Naive B cell (primary cell): ENCODE data around the gene CEP112. TPM values are rescaled to one million over a fixed set of nuclear protein-coding genes. Genes with fewer than 3 reads are reported as not detected.
A peak's percentile ranks its signal among the peaks of the same experiment; 100 is the strongest.

ENCODE experiments used
- ATAC-seq, 2 donors: fragments of 150-1000 bp; cut with Tn5 transposase; 2 replicates each; pipeline ENCODE4 v1.10.0; 2021; ENCODE audit warnings: low read depth in 2 of 2, mild to moderate bottlenecking in 2 of 2, moderate library complexity in 2 of 2
- DNase-seq: peaks from one replicate; pipeline ENCODE4 v3.0.0; 2022
- H3K27ac Mint-ChIP-seq, 6 donors: one replicate each; pipeline ENCODE4 v1.8.0; 2020 to 2022; ENCODE audit warnings: mild to moderate bottlenecking in 6 of 6, mixed read lengths in 6 of 6, moderate library complexity in 5 of 6, inconsistent platforms in 2 of 6
- H3K27me3 Mint-ChIP-seq, 3 donors: one replicate each; pipeline ENCODE4 v1.8.0; 2021 to 2022; ENCODE audit warnings: mixed read lengths in 3 of 3, mild to moderate bottlenecking in 1 of 3
- H3K36me3 Mint-ChIP-seq, 2 donors: one replicate each; pipeline ENCODE4 v1.8.0; 2020 to 2022; ENCODE audit warnings: mixed read lengths in 2 of 2, inconsistent platforms in 1 of 2, mild to moderate bottlenecking in 1 of 2
- H3K4me1 Mint-ChIP-seq, 3 donors: one replicate each; pipeline ENCODE4 v1.8.0; 2020 to 2022; ENCODE audit warnings: mixed read lengths in 3 of 3, inconsistent platforms in 1 of 3, mild to moderate bottlenecking in 1 of 3, moderate library complexity in 1 of 3
- H3K4me3 Mint-ChIP-seq, 8 donors: one replicate each; pipeline ENCODE4 v1.8.0; 2020 to 2022; ENCODE audit warnings: mild to moderate bottlenecking in 8 of 8, mixed read lengths in 8 of 8, moderate library complexity in 8 of 8, inconsistent platforms in 2 of 8
- H3K9me3 Mint-ChIP-seq, 7 donors: one replicate each; pipeline ENCODE4 v1.8.0; 2020 to 2022; ENCODE audit warnings: mixed read lengths in 7 of 7, mild to moderate bottlenecking in 5 of 7, inconsistent platforms in 2 of 7, moderate library complexity in 1 of 7
- polyA plus RNA-seq, 6 donors: library from polyadenylated mRNA; unstranded; fragments of 300-500 nt; fragmentation: Illumina TruSeq; gene quantifications; one replicate each; pipeline ENCODE4 v1.2.3, GENCODE V29; 2021; ENCODE audit warnings: low read depth in 6 of 6

CEP112 gene
- polyA plus RNA-seq, 6 donors from 2014 or later, result 1.1 to 2.5 (median 1.6) TPM

GRCh38 chr17:65656390-65657250 lies 535.3 kb downstream of the CEP112 start:
- Mint-ChIP-seq H3K27ac (no peak overlapping the region), H3K36me3 (peaks cover 0 to 3% of the 10 kb centered on the region in 2 donors), H3K9me3 (peaks cover 0 to 9% (median 6%) of the 10 kb centered on the region in 7 donors), H3K4me1 (peaks cover 0 to 8% (median 0%) of the 10 kb centered on the region in 3 donors), H3K27me3 (peaks cover 0 to 20% (median 3%) of the 10 kb centered on the region in 3 donors), H3K4me3 (no peak overlapping the region)
- DNase-seq (no peak), ATAC-seq (no peak)

- Mint-ChIP-seq H3K9me3 (peaks cover 0 to 9% (median 6%) of the 10 kb centered on the region in 7 donors), H3K27ac (no peak overlapping the region), H3K27me3 (peaks cover 0 to 24% (median 5%) of the 10 kb centered on the region in 3 donors), H3K36me3 (peaks cover 0 to 8% of the 10 kb centered on the region in 2 donors), H3K4me1 (peaks cover 0 to 5% (median 0%) of the 10 kb centered on the region in 3 donors), H3K4me3 (no peak overlapping the region)
- ATAC-seq (no peak), DNase-seq (no peak)
Observed at GRCh38 chr17:65655706-65656105, 536.2 kb downstream of the CEP112 start.

- ATAC-seq (no peak), DNase-seq (no peak)
- Mint-ChIP-seq H3K9me3 (peaks cover 11 to 62% (median 24%) of the 10 kb centered on the region in 7 donors), H3K4me3 (no peak overlapping the region), H3K4me1 (peaks cover 0 to 7% (median 0%) of the 10 kb centered on the region in 3 donors), H3K27me3 (no peaks in the 10 kb centered on the region), H3K36me3 (peaks cover 0 to 7% of the 10 kb centered on the region in 2 donors), H3K27ac (no peak overlapping the region)
Observed at GRCh38 chr17:65644545-65644944, 547.4 kb downstream of the CEP112 start.

GRCh38 chr17:65638221-65638975 lies 553.5 kb downstream of the CEP112 start:
- Mint-ChIP-seq H3K27me3 (no peaks in the 10 kb centered on the region), H3K36me3 (no peaks in the 10 kb centered on the region), H3K27ac (no peak overlapping the region), H3K4me1 (peaks cover 0 to 7% (median 0%) of the 10 kb centered on the region in 3 donors), H3K9me3 (peaks cover 2 to 28% (median 5%) of the 10 kb centered on the region in 7 donors), H3K4me3 (no peak overlapping the region)
- DNase-seq, result no peak
- no peak for ATAC-seq

GRCh38 chr17:65637786-65638185 lies 554.1 kb downstream of the CEP112 start:
- peaks cover 0 to 4% (median 0%) of the 10 kb centered on the region in 3 donors for H3K4me1 Mint-ChIP-seq
- no peak for DNase-seq
- no peak for ATAC-seq
- no peak overlapping the region for H3K4me3 Mint-ChIP-seq
- H3K27ac Mint-ChIP-seq, result peak overlapping the region in 1 of 6 donors; percentile 58
- H3K9me3 Mint-ChIP-seq, result peaks cover 2 to 25% (median 4%) of the 10 kb centered on the region in 7 donors
- H3K36me3 Mint-ChIP-seq, result no peaks in the 10 kb centered on the region
- H3K27me3 Mint-ChIP-seq, result no peaks in the 10 kb centered on the region

GRCh38 chr17:65634533-65634932 lies 557.4 kb downstream of the CEP112 start:
- H3K27me3 Mint-ChIP-seq, result no peaks in the 10 kb centered on the region
- ATAC-seq, result no peak
- no peaks in the 10 kb centered on the region for H3K4me1 Mint-ChIP-seq
- H3K9me3 Mint-ChIP-seq, result peaks cover 0 to 2% (median 0%) of the 10 kb centered on the region in 7 donors
- H3K27ac Mint-ChIP-seq, result no peak overlapping the region
- no peaks in the 10 kb centered on the region for H3K36me3 Mint-ChIP-seq
- DNase-seq, result no peak
- H3K4me3 Mint-ChIP-seq, result no peak overlapping the region

- peaks cover 0 to 2% (median 0%) of the 10 kb centered on the region in 7 donors for H3K9me3 Mint-ChIP-seq
- no peaks in the 10 kb centered on the region for H3K4me1 Mint-ChIP-seq
- peaks cover 0 to 5% (median 0%) of the 10 kb centered on the region in 3 donors for H3K27me3 Mint-ChIP-seq
- no peak overlapping the region for H3K27ac Mint-ChIP-seq
- DNase-seq (no peak), ATAC-seq (no peak)
- no peak overlapping the region for H3K4me3 Mint-ChIP-seq
- no peaks in the 10 kb centered on the region for H3K36me3 Mint-ChIP-seq
Observed at GRCh38 chr17:65633988-65634387, 557.9 kb downstream of the CEP112 start.

GRCh38 chr17:65633146-65633881 lies 558.6 kb downstream of the CEP112 start:
- peaks cover 0 to 6% (median 0%) of the 10 kb centered on the region in 3 donors for H3K27me3 Mint-ChIP-seq
- peaks cover 0 to 2% (median 0%) of the 10 kb centered on the region in 7 donors for H3K9me3 Mint-ChIP-seq
- DNase-seq (no peak), ATAC-seq (no peak)
- H3K27ac Mint-ChIP-seq, result no peak overlapping the region
- no peaks in the 10 kb centered on the region for H3K4me1 Mint-ChIP-seq
- H3K4me3 Mint-ChIP-seq, result no peak overlapping the region
- H3K36me3 Mint-ChIP-seq, result no peaks in the 10 kb centered on the region

- no peak overlapping the region for H3K4me3 Mint-ChIP-seq
- no peaks in the 10 kb centered on the region for H3K4me1 Mint-ChIP-seq
- H3K9me3 Mint-ChIP-seq, result peaks cover 0 to 2% (median 0%) of the 10 kb centered on the region in 7 donors
- peak overlapping the region in 1 of 6 donors; percentile 40 for H3K27ac Mint-ChIP-seq
- H3K27me3 Mint-ChIP-seq, result peaks cover 0 to 13% (median 0%) of the 10 kb centered on the region in 3 donors
- ATAC-seq (no peak), DNase-seq (no peak)
- H3K36me3 Mint-ChIP-seq, result no peaks in the 10 kb centered on the region
Observed at GRCh38 chr17:65630502-65630901, 561.4 kb downstream of the CEP112 start.

GRCh38 chr17:65629234-65629690 lies 562.7 kb downstream of the CEP112 start:
- peaks cover 0 to 13% (median 0%) of the 10 kb centered on the region in 3 donors for H3K27me3 Mint-ChIP-seq
- peaks cover 0 to 3% (median 0%) of the 10 kb centered on the region in 7 donors for H3K9me3 Mint-ChIP-seq
- H3K4me1 Mint-ChIP-seq, result no peaks in the 10 kb centered on the region
- no peak overlapping the region for H3K27ac Mint-ChIP-seq
- no peak for ATAC-seq
- no peak overlapping the region for H3K4me3 Mint-ChIP-seq
- H3K36me3 Mint-ChIP-seq, result no peaks in the 10 kb centered on the region
- no peak for DNase-seq

GRCh38 chr17:65628644-65629036 lies 563.3 kb downstream of the CEP112 start:
- Mint-ChIP-seq H3K36me3 (no peaks in the 10 kb centered on the region), H3K4me1 (no peaks in the 10 kb centered on the region), H3K9me3 (peaks cover 0 to 3% (median 0%) of the 10 kb centered on the region in 7 donors), H3K27me3 (peaks cover 0 to 13% (median 0%) of the 10 kb centered on the region in 3 donors), H3K4me3 (no peak overlapping the region), H3K27ac (peak overlapping the region in 1 of 6 donors; percentile 7)
- DNase-seq, result no peak
- no peak for ATAC-seq

- Mint-ChIP-seq H3K4me3 (no peak overlapping the region), H3K36me3 (no peaks in the 10 kb centered on the region), H3K9me3 (peaks cover 0 to 3% (median 0%) of the 10 kb centered on the region in 7 donors), H3K4me1 (no peaks in the 10 kb centered on the region), H3K27ac (no peak overlapping the region), H3K27me3 (peaks cover 0 to 13% (median 0%) of the 10 kb centered on the region in 3 donors)
- ATAC-seq, result no peak
- DNase-seq, result no peak
Observed at GRCh38 chr17:65627891-65628643, 563.9 kb downstream of the CEP112 start.
